GM12878 (cell line): ENCODE results near the gene AQP5. TPM values are rescaled to one million over a fixed set of nuclear protein-coding genes. Genes with fewer than 3 reads are reported as not detected.

Experiments
- ATAC-seq: fragments of 200-7000 bp; cut with Tn5 transposase; 3 replicates; pipeline ENCODE4 v1.9.1; 2020; ENCODE audit warnings: mild to moderate bottlenecking, moderate library complexity
- BruUV-seq: library from RNA; stranded (reverse); fragments of 400-500 nt; replicated peaks from 2 replicates; lab custom pipeline; 2021; lab: Mats Ljungman, UMichigan
- CTCF ChIA-PET: fragments of 300-600 bp; sonication (Branson Sonifier 250); formaldehyde crosslinking; extraction: SDS; loops from one replicate; lab custom pipeline; 2021; ENCODE audit warnings: inconsistent platforms; lab: Yijun Ruan, JAX
- POLR2A ChIA-PET: fragments of 350-600 bp; formaldehyde crosslinking; extraction: SDS; loops from one replicate; lab custom pipeline; 2021; ENCODE audit warnings: inconsistent platforms; lab: Charles Lee
- RAD21 ChIA-PET: fragments of 300-600 bp; sonication (Branson Sonifier 250); formaldehyde crosslinking; loops from one replicate; lab custom pipeline; 2023; ENCODE audit warnings: antibody characterized with exemption; ENCODE audit not compliant: unreplicated experiment; lab: Charles Lee
- SMC1A ChIA-PET: fragments of 300-600 bp; sonication (Branson Sonifier 250); formaldehyde crosslinking; loops from one replicate; lab custom pipeline; 2023; ENCODE audit not compliant: unreplicated experiment, uncharacterized antibody; lab: Charles Lee
- DNase-seq: peaks from one replicate; pipeline ENCODE4 v3.0.0-alpha.2; 2011; ENCODE audit warnings: low read depth, low spot score
- FAIRE-seq: peaks from 3 replicates; lab custom pipeline; 2011; peaks lifted over from hg19 to GRCh38; lab: Jason Lieb, UNC
- H2AFZ ChIP-seq: 2 replicates; pipeline ENCODE4 v1.6.0; 2011; ENCODE audit warnings: low read depth, low read length, control low read depth; ENCODE audit not compliant: control insufficient read depth
- H3K27ac ChIP-seq: 2 replicates; pipeline ENCODE4 v1.5.1; 2011; ENCODE audit warnings: control low read depth; ENCODE audit not compliant: control insufficient read depth, insufficient read depth
- H3K27me3 ChIP-seq, 2 experiments: replicated peaks in 1 of 2; 2 replicates each; pipeline versions ENCODE4 v1.6.0 to v1.6.1; 2011; ENCODE audit warnings: low read length in 1 of 2; ENCODE audit not compliant: control insufficient read depth in 2 of 2, insufficient read depth in 2 of 2
- H3K36me3 ChIP-seq, 2 experiments: 2 replicates each; pipeline ENCODE4 v1.5.1; 2011; ENCODE audit warnings: low read length in 1 of 2; ENCODE audit not compliant: control insufficient read depth in 2 of 2, insufficient read depth in 2 of 2
- H3K4me1 ChIP-seq: 2 replicates; pipeline ENCODE4 v1.6.1; 2011; ENCODE audit warnings: mild to moderate bottlenecking, low read length, moderate library complexity, mixed read lengths; ENCODE audit not compliant: control insufficient read depth, insufficient read depth
- H3K4me2 ChIP-seq: 2 replicates; pipeline ENCODE4 v1.6.0; 2011; ENCODE audit warnings: control low read depth; ENCODE audit not compliant: control insufficient read depth, insufficient read depth
- H3K4me3 ChIP-seq: fragments of 200-600 bp; sonication (generic); 2 replicates; pipeline ENCODE4 v1.5.1; 2016
- H3K79me2 ChIP-seq: 2 replicates; pipeline ENCODE4 v1.6.0; 2011; ENCODE audit warnings: low read length; ENCODE audit not compliant: control insufficient read depth, insufficient read depth
- H3K9ac ChIP-seq: 2 replicates; pipeline ENCODE4 v1.8.0; 2011; ENCODE audit warnings: low read length, control low read depth, mixed read lengths; ENCODE audit not compliant: control insufficient read depth, insufficient read depth
- H3K9me3 ChIP-seq: replicated peaks from 3 replicates; pipeline ENCODE4 v1.5.1; 2011; ENCODE audit warnings: mild to moderate bottlenecking, low read length; ENCODE audit not compliant: control insufficient read depth, insufficient read depth
- H4K20me1 ChIP-seq: 2 replicates; pipeline ENCODE4 v1.6.0; 2011; ENCODE audit not compliant: control insufficient read depth, insufficient read depth
- CHD4 ChIP-seq: fragments of 200-600 bp; sonication (generic); IDR thresholded peaks from 2 replicates; pipeline ENCODE4 v1.6.1; 2016; ENCODE audit warnings: mild to moderate bottlenecking
- NFIC ChIP-seq: IDR thresholded peaks from 2 replicates; pipeline ENCODE4 v1.6.1; 2012; ENCODE audit warnings: low read depth, mild to moderate bottlenecking, inconsistent platforms, low read length, moderate library complexity
- SIN3A ChIP-seq: IDR thresholded peaks from 2 replicates; pipeline ENCODE4 v1.6.1; 2012; ENCODE audit warnings: low read depth, low read length, improper control_type of control experiment
- ZNF274 ChIP-seq: IDR thresholded peaks from one replicate; pipeline ENCODE4 v1.8.0; 2011; ENCODE audit not compliant: insufficient read length, insufficient read depth
- WGBS: methylation state at CpG from one replicate; pipeline ENCODE4 v1.1.6; 2016; ENCODE audit warnings: low lambda C conversion rate; ENCODE audit not compliant: insufficient replicate concordance, insufficient coverage; ENCODE audit errors: missing lambda C conversion rate; 5-methylcytosine and 5-hydroxymethylcytosine counted together
- in situ Hi-C: fragments of 300-500 bp; cut with MboI; formaldehyde crosslinking; loops from 9 replicates; pipeline ENCODE4 v1.14.3; 2018; ENCODE audit warnings: mixed read lengths
- intact Hi-C: fragments of 100-400 bp; cut with micrococcal nuclease; formaldehyde crosslinking; loops from one replicate; pipeline ENCODE4 v1.14.2; 2022; ENCODE audit not compliant: unreplicated experiment
- polyA plus RNA-seq, 11 experiments: library from polyadenylated mRNA; depleted of rRNA in 4 of 11; unstranded in 6 of 11; stranded (reverse) in 5 of 11; fragments of >200 nt; fragmentation: Nextera tagmentation in 4 of 11; fragmentation: Illumina TruSeq in 1 of 11; extraction: Ambion mirVana in 4 of 11; extraction: Trizol in 1 of 11; gene quantifications; 1 replicate in 1 of 11; 2 replicates in 10 of 11; pipeline versions ENCODE4 v1.2.1 to v1.2.3, GENCODE V29; 2011 to 2016; ENCODE audit warnings: inconsistent platforms in 2 of 11, missing spikeins in 2 of 11, low read depth in 1 of 11
- total RNA-seq, 4 experiments: library from RNA; depleted of rRNA in 3 of 4; stranded (reverse); fragments of >200 nt in 3 of 4; fragmentation: Illumina TruSeq in 1 of 4; extraction: Trizol in 1 of 4; gene quantifications; 2 replicates each; pipeline versions ENCODE4 v1.2.1 to v1.2.3, GENCODE V29; 2013 to 2021
- TF ChIP-seq, protein P1 (sequence below): fragments of 450-650 bp; formaldehyde crosslinking; IDR thresholded peaks from 2 replicates; pipeline ENCODE4 v1.5.0; 2022; ENCODE audit warnings: mild to moderate bottlenecking, missing genetic modification characterization
- TF ChIP-seq, protein P2 (sequence below): fragments of 450-650 bp; formaldehyde crosslinking; IDR thresholded peaks from 2 replicates; pipeline ENCODE4 v1.4.0; 2022; ENCODE audit warnings: mild to moderate bottlenecking, moderate library complexity
- TF ChIP-seq, protein P3 (sequence below): fragments of 450-650 bp; IDR thresholded peaks from 2 replicates; pipeline ENCODE4 v1.6.1; 2016; ENCODE audit warnings: mild to moderate bottlenecking

AQP5 gene
- total and polyA plus RNA-seq, 10 of the 15 experiments (the other 5 are each of a cell fraction or from before 2014, with no cell fraction given) = not detected

DNA sequence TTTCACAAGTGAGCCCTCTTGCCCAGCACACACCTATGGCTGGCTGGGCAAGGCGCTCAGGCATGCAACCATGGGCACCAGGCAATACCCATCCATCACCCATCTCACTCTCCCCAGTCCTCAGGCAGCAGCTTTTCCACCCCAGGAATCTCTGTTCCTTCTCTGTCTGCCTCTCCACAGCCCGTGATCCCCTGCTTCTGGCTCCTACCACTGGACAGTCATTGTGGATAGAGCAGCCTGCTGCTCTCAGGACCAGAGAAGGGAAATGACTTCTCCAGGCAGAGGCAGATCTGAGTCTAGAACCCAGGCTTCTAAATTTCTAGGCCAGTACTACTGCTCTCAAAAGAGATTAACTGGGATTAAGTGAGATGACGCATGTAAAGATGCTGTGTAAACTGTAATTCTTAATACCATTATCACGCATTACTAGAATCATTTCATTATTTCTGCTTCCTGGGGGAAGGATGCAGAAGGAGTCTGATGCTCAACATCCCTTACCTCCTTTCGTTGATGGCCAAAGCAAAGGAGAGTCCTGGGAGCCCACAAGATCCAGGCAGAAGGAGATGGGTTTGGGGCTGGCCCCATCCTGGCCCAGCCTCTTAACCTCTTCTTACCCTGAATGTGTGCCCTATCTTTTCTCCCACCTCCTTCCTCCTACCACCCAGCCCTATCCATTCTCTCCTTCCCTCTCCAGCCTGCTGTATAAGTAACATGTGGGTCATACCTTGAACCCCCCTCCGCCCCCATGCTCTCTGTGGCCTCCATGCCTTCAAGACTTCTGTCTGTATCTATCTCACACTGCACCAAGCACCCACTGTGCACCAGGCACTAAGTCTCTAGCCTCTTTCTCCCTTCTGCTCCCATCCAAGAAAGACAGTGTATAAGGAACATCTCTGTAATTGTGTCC lies 4.8 kb upstream of the AQP5 start:
- in situ Hi-C loops (no loop called here), intact Hi-C loops (no loop called here)
- ChIA-PET SMC1A (no interaction called here), POLR2A (no interaction called here), CTCF (interaction anchor here (1.0 to 2.0 kb wide), 2 partner anchors 10 to 11 kb away, joined by 3 to 12 read pairs; no protein-coding TSS in a partner anchor), RAD21 (no interaction called here)
- H3K4me1 ChIP-seq = no peaks in the 10 kb centered on the region
- no peak for TF ChIP-seq NFIC
- TF ChIP-seq, protein P1, sequence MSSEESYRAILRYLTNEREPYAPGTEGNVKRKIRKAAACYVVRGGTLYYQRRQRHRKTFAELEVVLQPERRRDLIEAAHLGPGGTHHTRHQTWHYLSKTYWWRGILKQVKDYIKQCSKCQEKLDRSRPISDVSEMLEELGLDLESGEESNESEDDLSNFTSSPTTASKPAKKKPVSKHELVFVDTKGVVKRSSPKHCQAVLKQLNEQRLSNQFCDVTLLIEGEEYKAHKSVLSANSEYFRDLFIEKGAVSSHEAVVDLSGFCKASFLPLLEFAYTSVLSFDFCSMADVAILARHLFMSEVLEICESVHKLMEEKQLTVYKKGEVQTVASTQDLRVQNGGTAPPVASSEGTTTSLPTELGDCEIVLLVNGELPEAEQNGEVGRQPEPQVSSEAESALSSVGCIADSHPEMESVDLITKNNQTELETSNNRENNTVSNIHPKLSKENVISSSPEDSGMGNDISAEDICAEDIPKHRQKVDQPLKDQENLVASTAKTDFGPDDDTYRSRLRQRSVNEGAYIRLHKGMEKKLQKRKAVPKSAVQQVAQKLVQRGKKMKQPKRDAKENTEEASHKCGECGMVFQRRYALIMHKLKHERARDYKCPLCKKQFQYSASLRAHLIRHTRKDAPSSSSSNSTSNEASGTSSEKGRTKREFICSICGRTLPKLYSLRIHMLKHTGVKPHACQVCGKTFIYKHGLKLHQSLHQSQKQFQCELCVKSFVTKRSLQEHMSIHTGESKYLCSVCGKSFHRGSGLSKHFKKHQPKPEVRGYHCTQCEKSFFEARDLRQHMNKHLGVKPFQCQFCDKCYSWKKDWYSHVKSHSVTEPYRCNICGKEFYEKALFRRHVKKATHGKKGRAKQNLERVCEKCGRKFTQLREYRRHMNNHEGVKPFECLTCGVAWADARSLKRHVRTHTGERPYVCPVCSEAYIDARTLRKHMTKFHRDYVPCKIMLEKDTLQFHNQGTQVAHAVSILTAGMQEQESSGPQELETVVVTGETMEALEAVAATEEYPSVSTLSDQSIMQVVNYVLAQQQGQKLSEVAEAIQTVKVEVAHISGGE (CRISPR knock-in tag) = no peak
- TF ChIP-seq ZNF274 = no peak
- TF ChIP-seq CHD4 = no peak
- TF ChIP-seq, protein P2, sequence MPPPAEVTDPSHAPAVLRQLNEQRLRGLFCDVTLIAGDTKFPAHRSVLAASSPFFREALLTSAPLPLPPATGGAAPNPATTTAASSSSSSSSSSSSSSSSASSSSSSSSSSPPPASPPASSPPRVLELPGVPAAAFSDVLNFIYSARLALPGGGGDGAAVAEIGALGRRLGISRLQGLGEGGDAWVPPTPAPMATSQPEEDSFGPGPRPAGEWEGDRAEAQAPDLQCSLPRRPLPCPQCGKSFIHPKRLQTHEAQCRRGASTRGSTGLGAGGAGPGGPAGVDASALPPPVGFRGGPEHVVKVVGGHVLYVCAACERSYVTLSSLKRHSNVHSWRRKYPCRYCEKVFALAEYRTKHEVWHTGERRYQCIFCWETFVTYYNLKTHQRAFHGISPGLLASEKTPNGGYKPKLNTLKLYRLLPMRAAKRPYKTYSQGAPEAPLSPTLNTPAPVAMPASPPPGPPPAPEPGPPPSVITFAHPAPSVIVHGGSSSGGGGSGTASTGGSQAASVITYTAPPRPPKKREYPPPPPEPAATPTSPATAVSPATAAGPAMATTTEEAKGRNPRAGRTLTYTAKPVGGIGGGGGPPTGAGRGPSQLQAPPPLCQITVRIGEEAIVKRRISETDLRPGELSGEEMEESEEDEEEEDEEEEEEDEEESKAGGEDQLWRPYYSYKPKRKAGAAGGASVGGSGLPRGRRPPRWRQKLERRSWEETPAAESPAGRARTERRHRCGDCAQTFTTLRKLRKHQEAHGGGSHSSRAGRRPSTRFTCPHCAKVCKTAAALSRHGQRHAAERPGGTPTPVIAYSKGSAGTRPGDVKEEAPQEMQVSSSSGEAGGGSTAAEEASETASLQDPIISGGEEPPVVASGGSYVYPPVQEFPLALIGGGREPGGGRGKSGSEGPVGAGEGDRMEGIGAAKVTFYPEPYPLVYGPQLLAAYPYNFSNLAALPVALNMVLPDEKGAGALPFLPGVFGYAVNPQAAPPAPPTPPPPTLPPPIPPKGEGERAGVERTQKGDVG (CRISPR knock-in tag) = no peak
- TF ChIP-seq SIN3A = no peak
- TF ChIP-seq, protein P3, sequence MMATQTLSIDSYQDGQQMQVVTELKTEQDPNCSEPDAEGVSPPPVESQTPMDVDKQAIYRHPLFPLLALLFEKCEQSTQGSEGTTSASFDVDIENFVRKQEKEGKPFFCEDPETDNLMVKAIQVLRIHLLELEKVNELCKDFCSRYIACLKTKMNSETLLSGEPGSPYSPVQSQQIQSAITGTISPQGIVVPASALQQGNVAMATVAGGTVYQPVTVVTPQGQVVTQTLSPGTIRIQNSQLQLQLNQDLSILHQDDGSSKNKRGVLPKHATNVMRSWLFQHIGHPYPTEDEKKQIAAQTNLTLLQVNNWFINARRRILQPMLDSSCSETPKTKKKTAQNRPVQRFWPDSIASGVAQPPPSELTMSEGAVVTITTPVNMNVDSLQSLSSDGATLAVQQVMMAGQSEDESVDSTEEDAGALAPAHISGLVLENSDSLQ = no peak
- FAIRE-seq (no peak), ATAC-seq (no peak), DNase-seq (no peak)
- H3K27me3 ChIP-seq = peaks cover 10 to 40% of the 10 kb centered on the region in 2 experiments
- H3K4me3 ChIP-seq = no peak overlapping the region
- H3K36me3 ChIP-seq = no peaks in the 10 kb centered on the region
- no peaks in the 10 kb centered on the region for H4K20me1 ChIP-seq
- H3K27ac ChIP-seq = no peak overlapping the region
- no peak overlapping the region for H3K4me2 ChIP-seq
- H3K79me2 ChIP-seq = no peaks in the 10 kb centered on the region
- H2AFZ ChIP-seq = no peak overlapping the region
- no peaks in the 10 kb centered on the region; the same call in 2 of the 3 replicates for H3K9me3 ChIP-seq
- 31% methylated on average over 6 of the region's 6 CpGs for WGBS
- BruUV-seq = no TSS peak
- no peak overlapping the region for H3K9ac ChIP-seq
